Measurements from ENCODE around the gene FLACC1.

The FLACC1 gene

GRCh38 chr2:201280191-201281040 lies 76.7 kb downstream of the FLACC1 start:
- TF ChIP-seq CTCF (IDR thresholded peaks at IDR 0.05; ENCODE audit: control insufficient read depth, extremely low read depth, insufficient read depth) = no peak
- DNase-seq (ENCODE audit: low read depth) = no peak
- no peak overlapping the region for H3K4me3 ChIP-seq (ENCODE audit: low read depth, low read length)

GRCh38 chr2:201279079-201279478 lies 78.1 kb downstream of the FLACC1 start:
- TF ChIP-seq CTCF (IDR thresholded peaks at IDR 0.05; ENCODE audit: control insufficient read depth, extremely low read depth, insufficient read depth) = no peak
- H3K4me3 ChIP-seq (ENCODE audit: low read depth, low read length) = no peak overlapping the region
- DNase-seq (ENCODE audit: low read depth) = no peak

- no peak for DNase-seq (ENCODE audit: low read depth)
- no peak for TF ChIP-seq CTCF (IDR thresholded peaks at IDR 0.05; ENCODE audit: control insufficient read depth, extremely low read depth, insufficient read depth)
- H3K4me3 ChIP-seq (ENCODE audit: low read depth, low read length) = no peak overlapping the region
These were observed 80.6 kb downstream of the FLACC1 start for GRCh38 chr2:201276511-201276910.

- H3K4me3 ChIP-seq (ENCODE audit: low read depth, low read length) = no peak overlapping the region
- TF ChIP-seq CTCF (IDR thresholded peaks at IDR 0.05; ENCODE audit: control insufficient read depth, extremely low read depth, insufficient read depth) = no peak
- no peak for DNase-seq (ENCODE audit: low read depth)
These were observed 81.2 kb downstream of the FLACC1 start for GRCh38 chr2:201275990-201276389.

- TF ChIP-seq CTCF (IDR thresholded peaks at IDR 0.05; ENCODE audit: control insufficient read depth, extremely low read depth, insufficient read depth) = no peak
- H3K4me3 ChIP-seq (ENCODE audit: low read depth, low read length) = no peak overlapping the region
- no peak for DNase-seq (ENCODE audit: low read depth)
These were observed 82.1 kb downstream of the FLACC1 start for GRCh38 chr2:201275069-201275468.

- no peak overlapping the region for H3K4me3 ChIP-seq (ENCODE audit: low read depth, low read length)
- TF ChIP-seq CTCF (IDR thresholded peaks at IDR 0.05; ENCODE audit: control insufficient read depth, extremely low read depth, insufficient read depth) = no peak
- DNase-seq (ENCODE audit: low read depth) = no peak
These were observed 83.7 kb downstream of the FLACC1 start for GRCh38 chr2:201273330-201273983.
